GM18502 (cell line): Measurements from ENCODE around the gene SAMM50.

Source experiments
- ATAC-seq: cut with Tn5 transposase; IDR thresholded peaks from one replicate; pipeline ENCODE4 v1.9.1; 2021; ENCODE audit warnings: mild to moderate bottlenecking; ENCODE audit not compliant: unreplicated experiment, poor library complexity

SAMM50 gene

GRCh38 chr22:44025171-44026065 lies 70.2 kb downstream of the SAMM50 start:
- ATAC-seq: peak; percentile 40

GRCh38 chr22:44026066-44026629 lies 70.9 kb downstream of the SAMM50 start:
- ATAC-seq: no peak

- peak; percentile 43 for ATAC-seq
Observed at GRCh38 chr22:44026630-44027511, 71.6 kb downstream of the SAMM50 start.

- no peak for ATAC-seq
Observed at GRCh38 chr22:44028091-44028490, 72.8 kb downstream of the SAMM50 start.

GRCh38 chr22:44029069-44029468 lies 73.8 kb downstream of the SAMM50 start:
- no peak for ATAC-seq

- ATAC-seq: no peak
Observed at GRCh38 chr22:44030051-44030701, 74.9 kb downstream of the SAMM50 start.

- ATAC-seq: no peak
Observed at GRCh38 chr22:44030702-44031082, 75.5 kb downstream of the SAMM50 start.

- ATAC-seq: no peak
Observed at GRCh38 chr22:44031158-44031952, 76.1 kb downstream of the SAMM50 start.

GRCh38 chr22:44032126-44032730 lies 77.0 kb downstream of the SAMM50 start:
- no peak for ATAC-seq

GRCh38 chr22:44033287-44033686 lies 78.0 kb downstream of the SAMM50 start:
- no peak for ATAC-seq

GRCh38 chr22:44033694-44034093 lies 78.5 kb downstream of the SAMM50 start:
- no peak for ATAC-seq

- ATAC-seq: no peak
Observed at GRCh38 chr22:44037519-44038375, 82.5 kb downstream of the SAMM50 start.

GRCh38 chr22:44039566-44040171 lies 84.4 kb downstream of the SAMM50 start:
- ATAC-seq: no peak

- peak; percentile 62 for ATAC-seq
Observed at GRCh38 chr22:44042249-44043218, 87.3 kb downstream of the SAMM50 start.

GRCh38 chr22:44045145-44045544 lies 89.9 kb downstream of the SAMM50 start:
- no peak for ATAC-seq
